ENCODE results near the gene KIAA1958.
"Not testable (repeated sequence)": the region's sequence is repeated elsewhere in the genome, so short reads cannot be mapped to it uniquely, and the experiment has no call there.

KIAA1958 gene

DNA sequence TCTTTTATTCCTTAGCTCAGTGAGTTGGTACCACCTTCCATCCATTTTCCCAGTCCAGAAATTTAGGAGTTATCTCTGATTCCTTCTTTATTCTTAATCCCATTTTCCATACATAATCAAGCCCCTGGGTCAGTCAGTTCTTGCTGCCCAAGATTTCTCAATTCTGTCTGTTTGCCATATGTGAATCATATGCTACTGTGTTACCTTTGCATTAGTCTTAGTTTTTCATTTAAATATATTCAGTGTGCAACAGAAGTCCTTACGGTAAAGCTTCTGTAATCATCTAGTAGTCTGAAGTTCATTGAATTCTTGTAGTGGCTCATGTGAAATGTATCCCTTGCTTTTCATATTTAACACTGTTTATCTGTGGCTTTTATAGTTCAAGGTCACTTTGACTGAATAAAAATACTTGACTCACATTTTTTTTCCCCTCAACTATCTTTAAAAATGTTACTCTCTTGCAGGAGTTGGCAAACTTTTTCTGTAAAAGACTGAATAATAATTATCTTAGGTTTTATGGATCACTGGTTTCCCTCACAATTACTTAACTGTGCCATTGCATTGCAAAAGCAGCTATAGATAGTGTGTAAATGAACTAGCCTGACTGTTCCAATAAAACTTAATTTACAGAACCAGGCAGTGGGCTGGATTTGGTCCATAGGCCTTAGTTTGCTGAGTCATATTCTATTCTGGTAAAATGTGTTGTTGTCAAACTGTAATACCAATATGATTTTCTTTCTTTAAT lies 6.9 kb downstream of the KIAA1958 start:
- DNase-seq, result no peak

DNA sequence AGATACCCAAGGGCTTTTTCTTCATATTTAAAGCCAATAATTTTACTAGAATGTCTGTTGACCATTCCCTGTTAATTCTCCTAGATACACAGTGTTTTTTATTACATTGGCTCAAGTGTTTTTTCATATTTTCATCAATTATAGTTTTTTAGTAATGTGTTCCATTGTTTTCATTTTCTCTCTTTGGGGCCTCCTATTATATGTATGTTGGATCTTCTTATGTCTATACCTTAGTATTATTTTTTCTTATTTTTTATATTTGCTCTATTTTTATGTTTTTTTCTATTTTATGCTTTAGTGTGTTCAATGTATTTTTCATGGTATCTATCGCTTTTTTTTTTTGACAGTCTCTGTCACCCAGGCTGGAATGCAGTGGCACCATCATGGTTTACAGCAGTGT lies 7.5 kb downstream of the KIAA1958 start:
- no peak for DNase-seq

- no peak for DNase-seq
Measured at GRCh38 chr9:112495614-112496013, 9.0 kb downstream of the KIAA1958 start.

DNA sequence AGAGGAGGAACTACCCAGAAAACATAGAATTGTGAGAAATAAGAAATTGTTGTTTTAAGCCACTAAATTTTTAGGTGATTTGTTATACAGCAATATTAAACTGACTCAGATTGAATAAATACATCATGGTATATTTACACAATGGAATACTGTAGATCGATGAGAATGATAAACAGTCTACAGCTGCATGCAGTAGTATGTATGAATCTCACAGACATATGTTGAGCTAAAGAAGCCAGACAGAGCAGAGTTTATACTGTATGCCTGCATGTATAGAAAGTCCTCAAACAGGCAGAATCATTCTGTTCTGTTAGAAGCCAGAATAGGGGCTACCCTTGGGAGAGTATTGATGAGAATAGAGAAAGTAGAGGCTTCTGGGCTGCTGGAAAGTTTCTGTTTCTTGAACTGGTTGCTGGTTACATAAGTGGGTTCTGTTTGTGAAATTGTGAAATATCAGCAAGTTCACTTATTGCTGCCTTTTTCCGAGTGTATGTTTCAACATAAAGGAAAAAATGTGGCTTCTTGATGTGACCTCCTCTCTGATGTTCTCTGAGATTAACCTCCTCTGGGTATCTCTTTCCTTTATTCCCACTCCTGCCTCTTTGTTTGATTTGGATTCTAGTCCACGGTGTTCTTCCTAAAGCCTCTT lies 9.6 kb downstream of the KIAA1958 start:
- DNase-seq, result no peak

GRCh38 chr9:112500842-112501241 lies 14.2 kb downstream of the KIAA1958 start:
- DNase-seq, result no peak

DNA sequence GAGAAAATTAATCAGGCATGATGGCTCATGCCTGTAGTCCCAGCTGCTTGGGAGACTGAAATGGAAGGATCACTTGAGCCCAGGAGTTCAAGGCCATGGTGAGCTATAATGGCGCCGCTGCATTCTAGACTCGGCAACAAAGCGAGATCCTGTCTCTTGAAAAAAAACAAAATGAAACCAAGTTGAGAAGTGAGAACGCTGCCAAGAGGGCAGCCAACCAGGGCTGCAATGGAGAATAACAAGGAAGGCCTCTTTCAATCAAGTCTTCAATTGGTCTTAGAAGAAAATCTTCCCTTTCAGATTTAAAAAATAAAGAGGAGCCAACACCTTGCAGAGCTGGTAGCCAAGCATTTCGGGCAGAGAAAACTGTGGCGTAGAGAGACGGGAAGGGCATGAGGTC lies 14.7 kb downstream of the KIAA1958 start:
- no peak for DNase-seq

DNA sequence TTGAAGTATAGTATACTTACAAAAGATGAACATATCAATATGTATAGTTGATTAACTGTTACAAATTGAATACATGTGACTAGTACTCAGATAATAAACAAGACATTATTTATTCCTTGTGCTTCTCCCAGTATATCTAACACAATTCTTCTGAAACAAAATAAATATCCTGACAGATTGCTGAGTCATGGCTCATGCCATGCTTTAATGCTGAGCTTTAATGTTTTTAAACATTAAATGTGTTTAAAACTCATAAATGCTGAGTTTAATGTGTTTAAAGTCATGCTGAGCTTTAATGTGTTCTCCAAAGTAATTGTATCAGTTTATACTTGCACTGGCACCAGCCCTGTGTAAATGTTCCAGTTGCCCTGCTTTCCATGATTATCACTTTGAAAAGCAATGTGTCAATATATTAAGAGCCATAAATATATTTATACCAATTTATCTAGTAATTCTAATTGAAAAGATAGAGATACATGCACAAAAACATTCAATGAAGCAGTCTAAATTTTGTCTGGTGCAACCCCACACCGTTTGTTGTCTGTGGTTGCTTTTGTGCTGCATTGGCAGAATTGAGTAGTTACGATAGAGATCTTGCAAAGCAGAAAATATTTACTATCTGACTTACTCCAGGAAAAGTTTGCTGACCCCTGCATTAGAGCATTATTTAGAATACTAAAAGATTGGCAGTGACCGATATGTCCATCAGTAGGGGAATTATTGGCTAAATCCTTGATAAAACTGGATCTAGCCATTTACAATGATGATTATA lies 15.7 kb downstream of the KIAA1958 start:
- no peak for DNase-seq

- no peak for DNase-seq
Measured at GRCh38 chr9:112503170-112503569, 16.5 kb downstream of the KIAA1958 start.

DNA sequence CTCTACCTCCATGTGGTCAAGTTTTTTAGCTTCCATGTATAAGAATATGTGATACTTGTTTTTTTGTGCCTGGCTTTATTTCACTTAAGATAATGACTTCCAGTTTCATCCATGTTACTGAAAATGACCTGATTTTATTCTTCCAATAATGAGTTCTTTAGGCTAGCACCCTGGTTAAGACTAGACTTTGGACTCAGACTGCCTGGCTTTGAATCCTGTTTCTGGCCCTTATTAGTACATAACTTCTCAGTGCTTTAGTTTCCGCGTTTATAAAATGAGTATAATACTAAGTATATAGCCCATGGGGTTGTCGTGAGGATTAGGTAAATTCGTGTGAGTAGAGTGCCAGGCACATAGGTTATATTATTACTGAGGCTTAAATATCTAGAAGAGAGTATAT lies 18.5 kb downstream of the KIAA1958 start:
- DNase-seq, result no peak

GRCh38 chr9:112505607-112506006 lies 19.0 kb downstream of the KIAA1958 start:
- DNase-seq, result no peak

GRCh38 chr9:112506571-112506970 lies 19.9 kb downstream of the KIAA1958 start:
- DNase-seq, result no peak

GRCh38 chr9:112507001-112507680 lies 20.5 kb downstream of the KIAA1958 start:
- no peak for DNase-seq

DNA sequence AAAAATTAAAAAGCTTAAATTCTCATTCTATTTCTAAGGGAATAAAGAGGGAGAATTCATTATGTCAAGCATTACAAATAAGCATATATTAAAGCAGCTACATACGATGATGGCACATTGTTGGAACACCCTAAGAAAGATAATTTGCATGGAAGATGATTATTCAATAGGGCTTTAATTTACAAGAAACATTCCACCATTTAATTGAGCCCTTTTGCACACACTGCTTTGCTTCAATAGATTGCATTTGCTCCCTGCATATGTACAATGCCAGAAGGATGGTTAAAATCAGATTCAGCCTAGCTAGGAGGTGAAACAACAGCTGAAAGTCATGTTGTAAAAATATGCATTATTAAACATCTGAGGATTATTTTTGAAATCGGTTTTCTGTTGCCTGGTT lies 21.8 kb downstream of the KIAA1958 start:
- no peak for DNase-seq

DNA sequence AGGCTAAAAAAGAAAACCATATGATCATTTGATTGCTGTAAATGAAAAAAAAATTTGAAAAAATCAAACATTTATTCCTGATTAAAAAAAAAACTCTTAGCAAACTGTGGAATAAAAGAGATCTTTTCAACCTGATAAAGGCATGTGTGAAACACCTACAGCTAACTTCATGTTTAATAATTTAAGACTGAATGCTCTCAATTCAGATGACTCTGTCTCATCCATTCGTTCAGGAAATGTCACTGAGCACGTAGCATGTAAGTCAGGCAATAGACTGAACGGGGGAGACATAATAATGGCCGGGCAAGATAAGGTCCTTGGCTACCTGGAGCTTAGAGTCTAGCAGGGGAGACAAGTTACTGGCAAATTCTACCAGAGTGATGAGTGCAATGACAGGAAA lies 25.8 kb downstream of the KIAA1958 start:
- DNase-seq, result not testable (repeated sequence)

DNA sequence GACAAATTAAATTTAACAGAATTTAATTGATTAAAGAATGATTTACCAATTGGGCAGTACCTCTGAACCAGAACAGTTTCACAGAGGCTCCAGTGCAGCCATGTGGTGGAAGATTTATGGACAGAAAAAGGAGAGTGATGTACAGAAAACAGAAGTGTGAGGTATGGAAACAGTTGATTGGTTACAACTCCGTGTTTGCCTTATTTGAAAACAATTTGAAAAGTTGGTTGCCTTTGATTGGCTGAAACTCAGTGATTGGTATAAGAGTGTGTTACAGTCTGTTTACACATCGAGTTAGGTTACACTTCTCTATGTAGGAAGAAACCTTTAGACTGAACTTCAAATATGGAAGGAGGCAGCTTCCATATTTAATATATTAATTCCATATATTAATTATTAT lies 30.1 kb downstream of the KIAA1958 start:
- DNase-seq, result no peak

- DNase-seq, result no peak
Measured at GRCh38 chr9:112520069-112520468, 33.4 kb downstream of the KIAA1958 start.

DNA sequence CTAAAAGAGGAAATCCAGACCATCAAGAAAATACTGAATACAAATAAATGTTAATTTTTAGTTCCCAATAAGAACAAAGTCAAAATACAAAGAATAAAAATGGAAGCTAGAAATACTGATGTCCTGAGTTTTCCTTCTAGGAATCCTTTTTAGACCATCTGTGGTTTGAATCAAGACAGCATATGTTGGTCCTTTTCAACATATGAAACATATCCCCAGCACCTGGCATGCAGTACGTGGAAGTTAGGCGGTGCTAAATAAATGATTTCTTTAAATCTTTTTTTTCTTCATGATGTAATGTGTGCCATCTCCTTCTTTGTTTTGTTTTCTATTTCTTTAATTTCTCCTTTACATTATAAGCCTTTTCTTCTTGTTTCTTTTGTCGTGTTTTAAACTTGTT lies 34.0 kb downstream of the KIAA1958 start:
- DNase-seq, result no peak

DNA sequence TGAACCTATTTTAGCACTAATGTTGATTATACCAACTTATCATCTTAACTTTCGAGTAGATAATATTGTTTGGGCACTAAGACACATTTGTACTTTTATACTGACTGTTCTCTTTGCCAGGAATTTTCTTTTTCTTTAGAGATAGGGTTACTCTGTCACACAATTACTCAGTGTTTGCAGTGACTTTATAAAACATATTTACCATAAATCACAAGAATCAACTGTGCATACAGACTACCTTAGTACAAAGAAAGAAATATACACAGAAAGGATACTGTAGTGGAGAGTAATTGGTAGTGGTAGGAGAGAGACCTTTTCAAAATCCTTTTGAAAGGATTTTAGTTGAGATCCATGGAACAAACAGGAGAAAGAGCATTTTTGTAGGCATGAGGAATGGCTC lies 40.3 kb downstream of the KIAA1958 start:
- DNase-seq, result no peak

- DNase-seq, result no peak
Measured at GRCh38 chr9:112527959-112528358, 41.3 kb downstream of the KIAA1958 start.

DNA sequence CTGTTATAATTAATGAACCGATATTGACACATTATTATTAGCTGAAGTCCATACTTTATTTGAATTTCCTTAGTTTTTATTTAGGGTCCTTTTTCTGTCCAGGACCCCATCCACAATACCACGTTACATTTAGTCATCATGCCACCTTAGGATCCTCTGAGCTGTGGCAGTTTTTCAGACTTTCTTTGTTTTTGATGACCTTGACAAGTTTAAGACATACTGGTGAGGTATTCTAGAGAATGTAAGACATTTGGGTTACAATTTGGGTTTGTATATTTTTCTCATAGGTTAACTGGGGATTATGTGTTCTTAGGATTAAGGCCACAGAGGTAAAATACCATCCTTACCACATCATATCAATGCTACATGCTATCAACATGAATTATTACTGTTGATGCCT lies 42.7 kb downstream of the KIAA1958 start:
- no peak for DNase-seq

DNA sequence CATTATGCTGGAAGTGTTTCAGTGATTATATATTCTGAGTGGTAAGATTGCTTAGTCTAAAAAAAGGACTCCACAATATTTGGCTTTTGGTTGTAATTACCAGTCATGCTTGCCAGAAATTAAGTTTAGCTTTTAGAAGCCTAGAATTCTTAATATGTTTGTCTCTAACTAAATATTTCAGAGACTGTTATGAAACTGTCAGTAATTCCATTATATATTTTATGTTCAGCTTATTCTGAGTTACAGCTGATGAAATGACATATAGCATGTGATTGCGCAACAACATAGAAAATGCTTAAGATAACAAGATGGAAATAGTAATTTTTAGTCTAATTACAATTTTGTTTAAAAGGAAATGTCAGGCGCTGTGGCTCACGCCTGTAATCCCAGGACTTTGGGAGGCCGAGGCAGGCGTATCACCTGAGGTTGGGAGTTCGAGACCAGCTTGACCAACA lies 44.2 kb downstream of the KIAA1958 start:
- DNase-seq, result no peak

DNA sequence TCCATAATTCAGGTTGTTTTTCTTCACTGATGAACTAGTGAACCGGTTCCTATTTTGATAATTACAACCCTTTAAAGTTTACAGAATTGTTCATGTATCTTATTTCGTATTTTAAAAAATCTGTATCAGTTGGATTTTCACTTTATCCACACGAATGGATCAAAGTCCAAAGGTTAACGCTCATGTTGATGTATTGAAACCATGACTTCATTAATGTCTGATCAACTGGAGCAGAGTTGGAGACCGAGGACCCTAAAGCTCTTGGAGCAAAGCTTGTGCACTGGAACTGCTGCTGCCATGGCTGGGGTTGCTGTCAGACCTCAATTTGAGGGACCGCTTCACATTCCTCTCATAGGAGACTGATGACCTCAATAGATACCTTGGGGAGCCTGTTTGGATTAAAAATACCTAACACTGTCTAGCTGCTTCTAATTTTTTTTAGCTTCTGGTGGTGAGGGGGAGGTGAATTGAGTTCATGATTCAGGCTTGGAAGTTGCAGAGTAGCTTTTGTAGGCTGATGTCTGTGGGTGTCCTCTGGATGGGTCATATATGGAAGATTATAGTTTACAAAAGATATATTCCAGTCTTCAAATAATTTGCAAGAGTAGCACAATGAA lies 45.1 kb downstream of the KIAA1958 start:
- DNase-seq, result no peak

DNA sequence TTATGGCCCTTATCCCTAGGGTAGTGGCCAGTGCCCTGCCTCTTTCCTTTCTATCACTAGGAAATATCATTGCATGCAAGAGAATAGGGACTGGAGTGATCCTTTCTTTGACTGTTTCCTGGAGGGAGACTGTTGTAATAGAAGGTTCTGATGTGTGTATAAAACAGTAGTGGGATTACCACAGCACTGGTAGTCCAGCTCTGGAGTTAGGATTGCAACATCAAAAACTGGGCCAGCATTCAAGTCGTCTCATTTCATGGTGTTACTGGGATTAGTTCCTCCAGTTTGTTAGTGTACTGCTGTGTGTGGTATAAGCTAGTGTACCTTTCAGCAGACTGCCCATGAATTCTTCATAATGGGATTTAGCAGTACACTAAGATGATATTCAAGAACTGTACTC lies 45.8 kb downstream of the KIAA1958 start:
- DNase-seq, result no peak
